ENCODE results near the gene ELMO1. TPM values are rescaled to one million over a fixed set of nuclear protein-coding genes. Genes with fewer than 3 reads are reported as not detected.

The ELMO1 gene
- total and polyA plus RNA-seq, 10 donors: 26.0 to 494 (median 201) TPM

- no peaks in the 10 kb centered on the region for H3K27me3 ChIP-seq (replicated peaks in 1 of 7)
- TF ChIP-seq CTCF (IDR thresholded peaks at IDR 0.05 in 8 of 11, conservative IDR thresholded peaks at IDR 0.05 in 3 of 11) (no peak), POLR2AphosphoS5 (IDR thresholded peaks at IDR 0.05) (no peak), POLR2A (IDR thresholded peaks at IDR 0.05) (no peak)
- peak overlapping the region in 5 of 8 donors; percentile 39 to 63 (median 46) for H3K27ac ChIP-seq
- no peak for DNase-seq
- no peaks in the 10 kb centered on the region for H3K9me3 ChIP-seq
- no peak overlapping the region for H3K4me3 ChIP-seq
- 75 to 90% (median 86%) methylated on average over 2 of the region's 2 CpGs for WGBS, 5 donors
- peaks cover 0 to 26% (median 5%) of the 10 kb centered on the region in 6 donors for H3K4me1 ChIP-seq
- H3K36me3 ChIP-seq: peaks cover 0 to 58% (median 4%) of the 10 kb centered on the region in 6 donors
- intact Hi-C loops (cut with DNase I; ENCODE audit: low total_unique reads): no loop called here
These were observed 364.4 kb downstream of the ELMO1 start for GRCh38 chr7:37084303-37084702.

GRCh38 chr7:37083311-37084096 lies 365.2 kb downstream of the ELMO1 start:
- H3K9me3 ChIP-seq: no peaks in the 10 kb centered on the region
- H3K36me3 ChIP-seq: peaks cover 0 to 50% (median 4%) of the 10 kb centered on the region in 6 donors
- H3K4me3 ChIP-seq: no peak overlapping the region
- H3K4me1 ChIP-seq: peaks cover 0 to 26% (median 5%) of the 10 kb centered on the region in 6 donors
- TF ChIP-seq CTCF (IDR thresholded peaks at IDR 0.05 in 8 of 11, conservative IDR thresholded peaks at IDR 0.05 in 3 of 11): no peak
- TF ChIP-seq POLR2AphosphoS5 (IDR thresholded peaks at IDR 0.05): no peak
- TF ChIP-seq POLR2A (IDR thresholded peaks at IDR 0.05): no peak
- peak overlapping the region in 7 of 8 donors; percentile 0 to 63 (median 49) for H3K27ac ChIP-seq
- H3K27me3 ChIP-seq (replicated peaks in 1 of 7): no peaks in the 10 kb centered on the region
- no peak for DNase-seq
- 72 to 85% (median 82%) methylated on average over 5 of the region's 5 CpGs for WGBS, 5 donors
- intact Hi-C loops (cut with DNase I; ENCODE audit: low total_unique reads): no loop called here

DNA sequence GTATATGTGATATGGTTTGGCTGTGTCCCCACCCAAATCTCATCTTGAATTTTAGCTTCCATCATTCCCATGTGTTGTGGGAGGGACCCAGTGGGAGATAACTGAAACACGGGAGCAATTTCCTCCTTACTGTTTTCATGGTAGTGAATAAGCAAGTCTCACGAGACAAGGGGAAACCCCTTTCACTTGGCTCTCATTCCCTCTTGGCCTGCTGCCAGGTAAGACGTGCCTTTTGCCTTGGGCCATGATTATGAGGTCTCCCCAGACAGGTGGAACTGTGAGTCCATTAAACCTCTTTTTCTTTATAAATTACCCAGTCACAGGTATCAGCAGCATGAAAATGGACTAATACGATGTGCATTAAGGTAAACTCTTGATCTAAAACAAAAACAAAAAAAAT lies 367.2 kb downstream of the ELMO1 start:
- peaks cover 0 to 26% (median 5%) of the 10 kb centered on the region in 6 donors for H3K4me1 ChIP-seq
- no peaks in the 10 kb centered on the region for H3K9me3 ChIP-seq
- intact Hi-C loops (cut with DNase I; ENCODE audit: low total_unique reads): no loop called here
- DNase-seq: no peak
- 26 to 31% (median 28%) methylated on average over 4 of the region's 4 CpGs for WGBS, 5 donors
- TF ChIP-seq POLR2A (IDR thresholded peaks at IDR 0.05) (no peak), CTCF (IDR thresholded peaks at IDR 0.05 in 8 of 11, conservative IDR thresholded peaks at IDR 0.05 in 3 of 11) (no peak), POLR2AphosphoS5 (IDR thresholded peaks at IDR 0.05) (peak in 1 of 3 donors; percentile 40)
- no peak overlapping the region for H3K4me3 ChIP-seq
- H3K27me3 ChIP-seq (replicated peaks in 1 of 7): no peaks in the 10 kb centered on the region
- H3K36me3 ChIP-seq: peaks cover 0 to 50% (median 10%) of the 10 kb centered on the region in 6 donors
- no peak overlapping the region for H3K27ac ChIP-seq

DNA sequence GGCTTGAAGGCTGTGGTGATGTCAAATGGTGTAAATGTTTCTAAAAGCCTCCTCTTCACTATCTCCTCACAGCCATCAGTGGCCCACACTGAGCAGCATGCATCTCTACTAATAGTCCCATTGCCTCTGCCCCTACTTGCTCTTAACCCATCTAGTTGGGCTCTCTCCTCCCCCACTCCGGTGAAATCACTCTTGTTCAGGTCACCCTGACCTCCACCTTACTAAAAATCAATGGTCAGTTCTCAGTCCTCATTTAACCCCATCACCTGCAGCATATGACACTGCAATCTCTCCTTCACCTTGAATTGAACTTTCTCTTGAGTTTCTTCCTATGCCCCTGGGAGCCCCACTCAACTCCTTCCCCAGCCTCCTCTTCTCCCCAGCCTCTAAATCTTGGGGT lies 369.2 kb downstream of the ELMO1 start:
- WGBS, 5 donors: 93 to 100% (median 95%) methylated on average over 1 of the region's 1 CpG
- peaks cover 0 to 42% (median 10%) of the 10 kb centered on the region in 6 donors for H3K36me3 ChIP-seq
- no peaks in the 10 kb centered on the region for H3K27me3 ChIP-seq (replicated peaks in 1 of 7)
- intact Hi-C loops (cut with DNase I; ENCODE audit: low total_unique reads): no loop called here
- no peak overlapping the region for H3K27ac ChIP-seq
- no peak for DNase-seq
- no peak for TF ChIP-seq POLR2AphosphoS5 (IDR thresholded peaks at IDR 0.05)
- TF ChIP-seq POLR2A (IDR thresholded peaks at IDR 0.05): no peak
- TF ChIP-seq CTCF (IDR thresholded peaks at IDR 0.05 in 8 of 11, conservative IDR thresholded peaks at IDR 0.05 in 3 of 11): no peak
- H3K4me1 ChIP-seq: peaks cover 0 to 19% (median 3%) of the 10 kb centered on the region in 6 donors
- no peak overlapping the region for H3K4me3 ChIP-seq
- no peaks in the 10 kb centered on the region for H3K9me3 ChIP-seq

Data from spleen (tissue), 11 donors.